Measurements from ENCODE around the gene PPP4C. TPM values are rescaled to one million over a fixed set of nuclear protein-coding genes. Genes with fewer than 3 reads are reported as not detected.

Gene PPP4C
- total RNA-seq, 1 donor from 2014 or later, result 98.4 TPM

- no peak for TF ChIP-seq CTCF (conservative IDR thresholded peaks at IDR 0.05; ENCODE audit: low read depth, low read length)
- H3K4me3 ChIP-seq (ENCODE audit: low read depth, low read length), result no peak overlapping the region
- no peak for DNase-seq (ENCODE audit: low read depth)
These were observed 21.2 kb downstream of the PPP4C start for GRCh38 chr16:30096862-30097563.

GRCh38 chr16:30104090-30104489 is 28.3 kb downstream of the PPP4C start:
- no peak for TF ChIP-seq CTCF (conservative IDR thresholded peaks at IDR 0.05; ENCODE audit: low read depth, low read length)
- no peak for DNase-seq (ENCODE audit: low read depth)
- no peak overlapping the region for H3K4me3 ChIP-seq (ENCODE audit: low read depth, low read length)

GRCh38 chr16:30104492-30104891 is 28.7 kb downstream of the PPP4C start:
- no peak overlapping the region for H3K4me3 ChIP-seq (ENCODE audit: low read depth, low read length)
- DNase-seq (ENCODE audit: low read depth), result no peak
- TF ChIP-seq CTCF (conservative IDR thresholded peaks at IDR 0.05; ENCODE audit: low read depth, low read length), result no peak

GRCh38 chr16:30108059-30108850 is 32.5 kb downstream of the PPP4C start:
- DNase-seq (ENCODE audit: low read depth), result no peak
- no peak for TF ChIP-seq CTCF (conservative IDR thresholded peaks at IDR 0.05; ENCODE audit: low read depth, low read length)
- no peak overlapping the region for H3K4me3 ChIP-seq (ENCODE audit: low read depth, low read length)

GRCh38 chr16:30110661-30111060 is 34.9 kb downstream of the PPP4C start:
- no peak overlapping the region for H3K4me3 ChIP-seq (ENCODE audit: low read depth, low read length)
- no peak for DNase-seq (ENCODE audit: low read depth)
- no peak for TF ChIP-seq CTCF (conservative IDR thresholded peaks at IDR 0.05; ENCODE audit: low read depth, low read length)

- no peak for DNase-seq (ENCODE audit: low read depth)
- no peak overlapping the region for H3K4me3 ChIP-seq (ENCODE audit: low read depth, low read length)
- peak; percentile 65 for TF ChIP-seq CTCF (conservative IDR thresholded peaks at IDR 0.05; ENCODE audit: low read depth, low read length)
These were observed 36.6 kb downstream of the PPP4C start for GRCh38 chr16:30112197-30113030.
